HG03135 (cell line): ENCODE data around the gene ZNG1A.
A peak's percentile ranks its signal among the peaks of the same experiment; 100 is the strongest.
"Not testable (repeated sequence)": the region's sequence is repeated elsewhere in the genome, so short reads cannot be mapped to it uniquely, and the experiment has no call there.

Experiments used
- ATAC-seq: cut with Tn5 transposase; IDR thresholded peaks from one replicate; pipeline ENCODE4 v1.9.1; 2021; ENCODE audit warnings: mild to moderate bottlenecking, moderate library complexity; ENCODE audit not compliant: unreplicated experiment

ZNG1A gene

GRCh38 chr9:178140-178825 is 573 bp downstream of the ZNG1A start:
- ATAC-seq: not testable (repeated sequence)

- ATAC-seq: not testable (repeated sequence)
These were observed 9.1 kb downstream of the ZNG1A start for GRCh38 chr9:169757-170156.

GRCh38 chr9:159871-160270 is 19.0 kb downstream of the ZNG1A start:
- ATAC-seq: not testable (repeated sequence)

- ATAC-seq: not testable (repeated sequence)
These were observed 27.7 kb downstream of the ZNG1A start for GRCh38 chr9:151173-151572.

DNA sequence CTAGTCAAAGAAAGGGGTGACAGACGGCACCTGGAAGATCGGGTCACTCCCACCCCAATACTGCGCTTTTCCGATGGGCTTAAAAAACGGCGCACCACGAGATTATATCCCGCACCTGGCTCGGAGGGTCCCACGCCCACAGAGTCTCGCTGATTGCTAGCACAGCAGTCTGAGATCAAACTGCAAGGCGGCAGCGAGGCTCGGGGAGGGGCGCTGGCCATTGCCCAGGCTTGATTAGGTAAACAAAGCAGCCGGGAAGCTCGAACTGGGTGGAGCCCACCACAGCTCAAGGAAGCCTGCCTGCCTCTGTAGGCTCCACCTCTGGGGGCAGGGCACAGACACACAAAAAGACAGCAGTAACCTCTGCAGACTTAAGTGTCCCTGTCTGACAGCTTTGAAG is 39.0 kb downstream of the ZNG1A start:
- ATAC-seq: not testable (repeated sequence)

DNA sequence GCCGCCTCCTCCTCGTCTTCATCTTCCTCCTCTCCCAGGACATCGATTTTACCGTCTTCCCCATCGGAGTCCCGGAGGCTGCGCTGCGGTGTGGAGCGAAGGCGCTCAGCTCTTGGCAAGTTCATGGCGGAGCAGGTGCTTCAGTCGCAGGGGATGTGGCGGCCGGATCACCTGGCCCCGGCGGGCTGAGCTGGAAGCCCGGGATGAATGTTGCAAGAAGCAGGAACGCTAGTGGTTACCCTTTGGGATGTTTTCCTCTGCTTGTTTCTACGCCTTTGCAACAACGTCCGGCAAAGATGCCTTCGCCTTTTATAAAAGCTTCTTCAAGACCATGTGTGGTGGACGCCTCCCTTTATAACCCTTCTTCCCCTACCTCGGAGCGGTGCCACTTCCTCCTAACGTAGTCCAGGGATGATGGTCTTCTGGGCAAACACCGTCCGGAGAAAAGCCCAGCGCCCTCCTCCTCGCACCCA is 60.8 kb downstream of the ZNG1A start, which contains the start of gene FOXD4:
Gene FOXD4 (minus strand): TSS at position 423 of the 473 bp plus-strand sequence. CDS start 298 bp downstream, at position 125.
- ATAC-seq: not testable (repeated sequence)

- ATAC-seq: not testable (repeated sequence)
These were observed 61.5 kb downstream of the ZNG1A start for GRCh38 chr9:117144-117994.

DNA sequence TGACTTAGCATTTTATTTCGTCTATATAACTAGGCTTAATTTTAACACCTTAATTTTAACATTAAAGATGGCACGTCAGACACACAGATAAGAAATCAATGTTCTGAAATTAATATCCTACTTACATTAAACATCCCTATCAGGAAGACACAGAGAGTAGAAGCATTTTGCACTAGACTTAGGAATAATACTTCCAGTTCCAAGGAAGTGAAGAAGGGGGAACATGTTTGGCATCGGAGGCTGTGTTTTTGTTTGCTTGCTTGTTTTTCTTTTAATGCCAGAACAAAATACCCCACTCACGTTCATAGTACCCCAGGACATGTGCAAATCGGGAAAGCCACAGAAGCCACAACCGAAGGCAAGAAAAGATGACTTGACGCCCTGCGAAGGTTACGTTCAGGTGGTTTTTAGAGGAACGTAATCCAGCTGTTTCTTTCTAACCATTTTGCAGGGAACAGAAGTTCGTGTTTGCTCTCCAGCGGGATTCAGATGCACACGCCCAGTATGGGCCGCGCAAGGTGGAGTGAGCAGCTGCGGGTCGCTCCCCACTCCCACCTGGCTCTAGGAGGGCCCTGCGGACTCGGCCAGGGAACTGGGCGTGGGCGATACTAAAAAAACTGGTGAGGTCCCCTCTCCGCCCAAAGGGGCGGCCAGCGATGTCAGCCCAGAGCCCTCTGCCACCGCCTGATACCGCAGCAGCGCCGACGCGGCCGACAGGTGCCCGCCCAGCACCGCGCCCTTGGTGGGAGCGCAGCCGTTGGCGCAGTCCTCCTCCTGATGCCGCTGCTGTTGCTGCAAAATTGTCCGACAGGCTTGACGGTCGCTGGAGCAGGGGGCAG is 62.4 kb downstream of the ZNG1A start:
- not testable (repeated sequence) for ATAC-seq

DNA sequence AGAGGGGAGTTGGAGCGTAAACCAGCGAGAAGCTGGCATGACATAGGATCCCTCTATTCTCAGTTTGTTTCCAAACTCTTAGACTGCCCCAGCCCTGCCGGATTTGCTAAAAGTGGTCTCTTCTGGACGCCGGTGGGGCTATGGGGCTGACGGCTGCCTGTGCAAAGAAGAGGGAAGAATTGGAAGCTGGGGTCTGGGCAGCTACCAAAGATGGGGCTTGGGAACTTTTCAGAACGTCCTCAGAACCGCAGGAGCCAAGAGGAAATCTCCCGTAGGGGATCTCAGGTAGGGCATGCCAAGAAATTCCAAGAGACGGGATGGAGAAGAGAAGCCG is 63.8 kb downstream of the ZNG1A start:
- ATAC-seq: not testable (repeated sequence)

DNA sequence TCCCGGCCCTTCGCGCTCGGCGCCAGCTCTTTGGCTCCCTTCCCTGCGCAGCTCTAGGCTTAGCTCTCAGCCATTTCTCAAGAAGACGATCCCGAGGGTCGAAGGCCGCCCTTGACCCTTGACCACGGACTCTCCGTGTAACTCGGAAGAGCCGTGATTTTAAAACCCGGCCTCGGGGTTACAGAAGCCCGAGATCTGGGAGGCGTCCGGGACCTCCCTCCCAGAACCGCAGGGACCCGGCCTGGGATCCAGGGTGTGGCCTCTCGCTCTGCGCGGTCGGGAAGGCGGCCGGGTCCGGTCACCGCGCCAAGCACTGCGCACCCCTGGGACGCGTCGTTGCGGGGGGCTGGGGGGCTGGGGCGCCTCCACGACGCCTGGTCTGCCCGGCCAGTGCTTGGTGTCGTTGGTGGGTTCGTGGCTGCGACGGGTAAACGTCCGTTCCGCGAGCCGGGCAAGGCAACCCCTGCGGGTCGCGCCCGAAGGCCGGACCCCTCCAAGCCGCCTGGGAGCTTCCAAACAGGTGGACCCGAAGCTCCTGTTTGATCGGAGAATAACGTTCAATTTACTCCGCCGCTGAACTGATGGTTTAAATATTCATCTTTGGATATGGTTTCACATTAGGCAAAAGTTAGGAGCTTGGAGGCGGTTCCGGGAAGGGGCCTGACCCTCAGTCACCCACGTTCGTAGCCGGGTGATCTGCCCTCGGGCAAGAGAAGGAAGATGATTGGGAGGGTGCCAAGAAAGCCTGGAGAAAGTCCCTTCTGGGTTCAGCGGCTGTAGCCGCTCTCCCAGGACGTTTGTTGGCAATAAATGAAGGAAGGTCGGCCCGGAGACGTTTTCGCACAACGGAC is 64.4 kb downstream of the ZNG1A start:
- peak; percentile 17 for ATAC-seq

DNA sequence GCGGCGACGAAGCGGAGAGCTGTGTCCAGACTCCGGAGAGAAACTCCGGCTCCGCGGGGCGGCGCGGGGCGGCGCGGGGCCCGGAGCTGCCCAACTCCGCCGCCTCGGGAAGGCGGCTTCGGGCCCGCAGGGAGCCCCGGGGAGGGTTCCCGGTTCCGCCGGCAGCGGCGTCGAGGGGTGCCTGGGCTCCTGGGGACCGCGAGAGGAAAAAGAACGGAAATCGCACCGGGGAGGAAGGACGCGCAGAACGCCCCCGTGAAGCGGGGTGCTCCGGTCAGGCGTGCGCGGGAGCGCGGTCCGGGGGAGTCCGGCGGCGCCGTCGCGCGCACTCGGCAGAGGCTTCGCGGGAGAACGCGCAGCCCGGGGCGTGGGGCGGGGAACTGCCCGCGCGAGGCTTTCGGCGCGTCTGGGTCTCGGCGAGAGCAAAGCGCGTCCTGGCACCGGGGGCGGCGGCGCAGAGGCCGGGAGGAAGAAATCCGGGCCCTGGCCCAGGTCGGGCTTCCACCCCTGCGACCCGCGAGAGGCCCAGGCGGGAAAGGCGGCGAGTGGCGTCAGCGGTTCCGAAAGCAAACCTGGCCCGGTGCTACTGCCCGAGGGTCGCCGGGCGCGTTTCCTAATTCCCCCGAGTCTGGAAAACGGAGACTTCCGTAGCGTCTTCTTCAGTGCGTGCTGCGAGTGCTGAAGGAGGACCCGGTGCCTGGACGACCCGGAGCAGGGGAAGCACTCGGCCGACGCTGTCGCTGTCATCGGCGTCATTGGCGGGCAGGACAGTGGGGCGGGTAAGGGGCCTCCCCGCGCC is 65.2 kb downstream of the ZNG1A start:
- ATAC-seq: peak; percentile 53

DNA sequence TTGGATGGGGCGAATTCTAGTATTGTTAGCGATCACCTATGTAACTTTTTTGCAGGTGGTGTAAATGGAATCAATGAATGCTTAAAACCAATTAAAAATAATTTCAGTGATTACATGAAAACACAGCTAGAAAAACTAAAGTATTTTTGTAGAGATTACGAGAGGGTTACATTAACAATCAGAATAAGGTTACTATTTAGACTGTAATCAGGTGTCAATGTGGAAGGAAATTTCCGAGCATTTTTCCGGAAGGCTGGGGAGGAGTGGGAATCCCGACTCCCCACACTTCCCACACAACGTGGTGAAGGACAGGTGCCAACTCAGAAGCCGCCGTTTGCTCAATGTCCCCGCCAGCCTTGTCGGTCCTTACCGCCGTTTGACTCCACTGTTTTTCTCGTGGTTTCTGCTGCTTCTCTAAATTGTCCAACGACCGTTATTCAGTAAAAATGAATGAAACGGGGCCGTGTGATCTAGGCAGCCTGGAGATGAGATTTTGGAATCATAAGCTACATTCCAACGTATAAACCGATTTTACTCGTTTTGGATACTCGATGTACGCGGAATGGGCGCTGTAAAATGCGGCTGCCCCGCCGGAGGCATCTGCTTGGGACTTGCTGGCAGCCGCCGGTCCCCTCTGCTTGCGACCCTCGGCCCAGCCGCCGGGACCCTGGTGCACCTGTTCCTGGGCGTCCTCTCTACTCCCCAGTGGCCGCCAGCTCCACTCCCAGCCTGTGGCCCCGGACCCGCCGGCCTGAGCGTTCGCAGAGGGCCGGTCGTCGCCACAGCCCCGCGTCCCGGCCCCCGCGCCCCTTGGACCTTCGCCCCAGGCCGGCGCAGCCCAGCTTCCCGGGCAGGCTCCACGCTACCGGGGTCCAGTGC is 66.0 kb downstream of the ZNG1A start:
- not testable (repeated sequence) for ATAC-seq

DNA sequence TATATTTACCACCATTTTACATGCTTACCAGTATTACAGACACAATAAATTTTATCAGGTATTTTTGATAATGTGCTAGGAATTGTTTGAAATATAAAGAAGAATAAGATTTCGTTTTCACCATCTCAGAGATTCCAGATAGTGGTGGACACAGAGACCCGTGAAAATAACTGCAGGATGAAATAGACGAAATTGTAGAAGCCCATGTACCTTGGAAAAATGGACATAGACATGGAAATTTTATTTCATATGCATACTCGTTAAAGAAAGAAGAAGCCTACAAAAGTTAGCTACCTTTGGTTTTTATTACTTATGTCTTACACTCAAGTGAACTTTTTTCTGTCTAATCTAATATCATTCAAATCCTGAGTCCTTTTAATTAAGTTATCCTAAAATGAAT is 68.2 kb downstream of the ZNG1A start:
- ATAC-seq: not testable (repeated sequence)

DNA sequence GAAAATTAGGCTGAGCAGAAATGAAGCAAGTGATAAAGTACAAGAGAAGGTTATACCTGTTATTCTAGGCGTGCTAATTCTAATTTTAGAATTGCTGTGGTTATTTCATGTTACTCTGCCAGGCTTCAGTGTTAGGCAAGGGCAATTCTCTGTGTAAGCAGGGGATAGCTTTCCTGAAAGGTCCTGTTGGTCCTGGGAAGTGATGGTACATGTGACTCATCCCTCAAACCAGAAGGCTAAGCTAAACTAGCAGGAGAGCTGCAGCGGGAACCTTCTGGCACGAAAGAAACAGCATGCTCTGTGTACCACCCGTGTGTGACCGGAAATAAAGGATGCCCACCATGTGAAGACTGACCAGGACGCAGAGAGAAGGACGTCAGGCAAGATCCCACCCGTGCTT is 69.3 kb downstream of the ZNG1A start:
- ATAC-seq: not testable (repeated sequence)

DNA sequence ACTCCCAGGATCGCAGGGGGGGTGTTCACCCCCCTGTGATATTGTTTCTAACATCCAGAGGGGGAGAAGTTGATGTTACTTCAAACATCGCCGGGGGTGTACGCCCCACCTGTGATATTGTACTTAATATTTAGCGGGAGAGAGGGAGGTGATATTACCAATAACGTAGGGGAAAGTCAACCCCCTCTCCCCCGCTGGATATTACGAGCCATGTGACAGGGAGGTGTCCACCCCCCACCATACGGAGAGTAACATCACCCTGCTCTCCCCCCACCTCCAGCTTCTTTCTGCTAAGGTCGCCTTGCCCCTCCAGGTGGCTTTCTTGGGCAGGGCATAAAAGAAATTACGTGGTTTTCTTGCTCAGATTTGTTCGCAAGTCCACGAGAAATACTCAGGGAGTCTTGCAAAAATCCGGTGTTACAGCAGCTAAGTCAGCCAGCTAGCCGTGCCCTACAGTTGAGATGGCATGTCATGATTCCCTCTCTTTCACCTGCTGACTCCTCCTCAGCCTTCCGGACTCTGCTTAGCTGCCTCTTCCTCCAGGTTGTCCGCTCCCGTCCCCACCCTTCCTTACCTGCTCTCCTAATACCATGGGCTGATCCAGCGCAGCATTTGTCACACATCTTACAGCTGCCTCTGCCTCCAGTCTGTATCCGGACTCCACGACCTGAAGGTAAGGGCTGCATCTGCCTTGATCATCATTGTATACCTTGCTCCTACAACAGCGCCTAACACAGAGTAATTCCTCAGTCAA is 69.9 kb downstream of the ZNG1A start:
- not testable (repeated sequence) for ATAC-seq

DNA sequence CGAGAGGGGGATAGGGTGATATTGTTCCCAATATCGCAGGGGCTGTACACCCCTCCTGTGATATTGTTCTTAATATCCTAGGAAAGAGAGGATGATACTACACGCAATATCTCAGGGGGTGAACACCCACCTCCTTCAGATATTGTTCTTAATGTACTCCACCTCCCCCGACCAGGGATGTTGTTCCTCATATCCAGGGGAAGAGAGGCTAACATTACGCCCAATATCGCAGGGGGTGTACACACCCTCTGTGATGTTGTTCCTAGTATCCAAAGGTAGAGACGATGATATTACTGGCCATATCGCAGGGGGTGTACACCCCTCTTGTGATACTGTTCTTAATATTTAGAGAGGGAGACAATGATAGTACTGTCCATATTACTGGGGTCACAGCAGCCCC is 72.9 kb downstream of the ZNG1A start:
- ATAC-seq: not testable (repeated sequence)

- not testable (repeated sequence) for ATAC-seq
These were observed 78.4 kb downstream of the ZNG1A start for GRCh38 chr9:100430-100829.

DNA sequence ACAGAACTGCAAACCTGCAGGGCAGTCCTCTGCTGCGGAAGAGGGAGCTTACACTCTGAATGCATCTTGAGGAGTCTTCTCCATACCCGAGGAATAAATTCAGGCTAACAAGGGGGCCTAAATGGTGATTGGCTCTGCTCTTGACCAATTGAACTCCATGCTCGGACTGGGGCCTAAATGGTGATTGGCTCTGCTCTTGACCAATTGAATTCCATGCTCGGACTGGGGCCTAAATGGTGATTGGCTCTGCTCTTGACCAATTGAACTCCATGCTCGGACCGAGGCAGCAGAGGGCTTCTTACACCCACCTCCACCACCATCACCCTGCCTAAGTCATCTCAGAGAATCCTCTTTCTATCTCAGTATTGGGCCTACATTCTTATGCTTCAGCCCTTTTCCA is 79.0 kb downstream of the ZNG1A start:
- not testable (repeated sequence) for ATAC-seq
